MM.1S (cell line): Measurements from ENCODE around the gene GPR17.

Experiments used
- DNase-seq: peaks from one replicate; pipeline ENCODE4 v3.0.0-alpha.2; 2015
- H2AFZ ChIP-seq: fragments of 300-600 bp; sonication (generic); 2 replicates; pipeline ENCODE4 v1.6.0; 2016; ENCODE audit warnings: antibody characterized with exemption, low read length
- H3F3A ChIP-seq: fragments of 300-600 bp; sonication (generic); 2 replicates; pipeline ENCODE4 v1.6.1; 2016; ENCODE audit warnings: mild to moderate bottlenecking, antibody characterized with exemption, low read length, moderate library complexity, mixed read lengths; ENCODE audit not compliant: insufficient read depth
- H3K27ac ChIP-seq: fragments of 300-600 bp; sonication (generic); 2 replicates; pipeline ENCODE4 v1.5.1; 2016; ENCODE audit warnings: mild to moderate bottlenecking, low read length
- H3K27me3 ChIP-seq: fragments of 300-600 bp; sonication (generic); replicated peaks from 2 replicates; pipeline ENCODE4 v1.6.0; 2016; ENCODE audit warnings: low read length; ENCODE audit not compliant: insufficient read depth
- H3K36me3 ChIP-seq: fragments of 300-600 bp; sonication (generic); replicated peaks from 2 replicates; pipeline ENCODE4 v1.6.1; 2016; ENCODE audit warnings: mild to moderate bottlenecking, low read length, mixed read lengths; ENCODE audit not compliant: insufficient read depth
- H3K4me1 ChIP-seq: fragments of 300-600 bp; sonication (generic); 2 replicates; pipeline ENCODE4 v1.6.1; 2016; ENCODE audit warnings: low read length, mixed read lengths
- H3K4me2 ChIP-seq: fragments of 300-600 bp; sonication (generic); 2 replicates; pipeline ENCODE4 v1.6.0; 2016; ENCODE audit warnings: low read depth, low read length
- H3K4me3 ChIP-seq: fragments of 300-600 bp; sonication (generic); 2 replicates; pipeline ENCODE4 v1.5.1; 2016; ENCODE audit warnings: low read length, mixed read lengths
- H3K79me2 ChIP-seq: fragments of 300-600 bp; sonication (generic); 2 replicates; pipeline ENCODE4 v1.6.1; 2016; ENCODE audit warnings: mixed run types, low read length, mixed read lengths
- H3K9ac ChIP-seq: fragments of 300-600 bp; sonication (generic); 2 replicates; pipeline ENCODE4 v1.6.1; 2016; ENCODE audit warnings: low read length, mixed read lengths
- H3K9me2 ChIP-seq: fragments of 300-600 bp; sonication (generic); replicated peaks from 2 replicates; pipeline ENCODE4 v1.6.1; 2016; ENCODE audit warnings: mild to moderate bottlenecking, low read length, mixed read lengths; ENCODE audit not compliant: insufficient read depth
- H3K9me3 ChIP-seq: fragments of 300-600 bp; sonication (generic); replicated peaks from 2 replicates; pipeline ENCODE4 v1.6.1; 2016; ENCODE audit warnings: mild to moderate bottlenecking, low read length, mixed read lengths; ENCODE audit not compliant: insufficient read depth
- H4K20me1 ChIP-seq: fragments of 300-600 bp; sonication (generic); 2 replicates; pipeline ENCODE4 v1.6.1; 2016; ENCODE audit warnings: mild to moderate bottlenecking, low read length, moderate library complexity, mixed read lengths; ENCODE audit not compliant: insufficient read depth
- EZH2 ChIP-seq: fragments of 300-600 bp; sonication (generic); optimal IDR thresholded peaks from 2 replicates; pipeline ENCODE3; 2017; ENCODE audit warnings: low read depth, mild to moderate bottlenecking, antibody characterized with exemption, low read length, mixed read lengths
- EZH2phosphoT487 ChIP-seq: fragments of 300-600 bp; sonication (generic); IDR thresholded peaks from 2 replicates; pipeline ENCODE4 v1.6.1; 2018; ENCODE audit warnings: antibody characterized with exemption, low read length
- TF ChIP-seq, protein P1 (sequence below): fragments of 300-600 bp; sonication (generic); IDR thresholded peaks from 2 replicates; pipeline ENCODE4 v1.5.1; 2016; ENCODE audit warnings: antibody characterized with exemption, low read length, mixed read lengths

The GPR17 gene

DNA sequence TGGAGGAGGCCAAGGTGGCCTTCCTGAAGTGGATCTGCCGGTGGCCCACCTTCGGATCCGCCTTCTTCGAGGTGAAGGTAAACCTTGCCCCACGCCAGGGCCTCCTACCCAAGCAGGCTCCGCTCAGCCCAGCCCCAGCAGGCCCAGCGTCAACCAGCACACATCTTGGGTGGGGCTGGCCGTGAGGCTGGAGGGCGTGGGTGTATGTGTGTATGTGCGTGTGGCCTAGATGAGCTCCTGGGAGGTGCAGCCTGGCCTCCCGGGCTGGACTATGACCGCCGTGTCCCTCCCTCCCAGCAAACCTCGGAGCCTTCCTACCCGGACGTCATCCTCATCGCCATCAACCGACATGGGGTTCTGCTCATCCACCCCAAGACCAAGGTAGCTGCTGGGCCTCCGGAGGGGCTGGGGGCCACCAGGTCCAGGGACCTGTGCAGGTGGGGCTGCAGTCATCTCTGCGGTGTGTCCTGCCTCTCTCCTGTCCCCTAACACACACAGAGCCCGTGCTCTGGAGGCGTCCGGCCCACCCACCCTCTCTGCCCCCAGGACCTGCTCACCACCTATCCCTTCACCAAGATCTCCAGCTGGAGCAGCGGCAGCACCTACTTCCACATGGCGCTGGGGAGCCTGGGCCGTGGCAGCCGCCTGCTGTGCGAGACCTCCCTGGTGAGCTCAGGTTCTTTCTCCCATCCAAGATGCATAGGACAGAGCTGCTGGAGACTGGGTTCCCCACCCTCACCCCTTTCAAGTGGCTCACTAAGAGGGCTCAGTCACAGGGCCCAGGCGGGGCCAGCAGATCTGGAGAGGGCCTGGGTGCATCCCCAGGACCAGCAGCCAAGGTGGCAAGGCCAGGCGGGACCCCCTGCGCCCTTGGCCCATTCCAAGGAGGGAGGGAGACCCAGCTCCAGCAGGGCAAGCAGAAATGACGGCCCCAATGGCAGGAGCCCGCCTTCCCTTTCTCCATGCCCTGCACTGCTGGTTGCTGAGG lies 9.4 kb upstream of the GPR17 start:
- H3K4me1 ChIP-seq = no peaks in the 10 kb centered on the region

DNA sequence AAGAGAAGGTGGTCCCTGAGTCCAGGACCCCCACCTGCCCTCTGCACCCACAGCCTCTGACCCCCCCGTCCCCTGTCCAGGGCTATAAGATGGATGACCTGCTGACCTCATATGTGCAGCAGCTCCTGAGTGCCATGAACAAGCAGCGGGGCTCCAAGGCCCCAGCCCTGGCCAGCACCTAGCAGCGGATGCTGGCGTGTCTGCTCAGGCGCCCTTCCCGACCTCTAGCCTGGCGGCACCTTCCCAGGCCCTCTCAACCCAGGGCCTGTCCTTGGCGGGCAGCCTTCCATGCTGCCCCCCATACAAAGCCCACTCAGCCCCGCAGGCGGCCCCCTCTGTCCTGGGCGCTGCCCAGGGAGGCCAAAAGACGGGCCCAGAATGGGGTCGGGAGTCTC lies 8.7 kb upstream of the GPR17 start:
- TF ChIP-seq, protein P1, sequence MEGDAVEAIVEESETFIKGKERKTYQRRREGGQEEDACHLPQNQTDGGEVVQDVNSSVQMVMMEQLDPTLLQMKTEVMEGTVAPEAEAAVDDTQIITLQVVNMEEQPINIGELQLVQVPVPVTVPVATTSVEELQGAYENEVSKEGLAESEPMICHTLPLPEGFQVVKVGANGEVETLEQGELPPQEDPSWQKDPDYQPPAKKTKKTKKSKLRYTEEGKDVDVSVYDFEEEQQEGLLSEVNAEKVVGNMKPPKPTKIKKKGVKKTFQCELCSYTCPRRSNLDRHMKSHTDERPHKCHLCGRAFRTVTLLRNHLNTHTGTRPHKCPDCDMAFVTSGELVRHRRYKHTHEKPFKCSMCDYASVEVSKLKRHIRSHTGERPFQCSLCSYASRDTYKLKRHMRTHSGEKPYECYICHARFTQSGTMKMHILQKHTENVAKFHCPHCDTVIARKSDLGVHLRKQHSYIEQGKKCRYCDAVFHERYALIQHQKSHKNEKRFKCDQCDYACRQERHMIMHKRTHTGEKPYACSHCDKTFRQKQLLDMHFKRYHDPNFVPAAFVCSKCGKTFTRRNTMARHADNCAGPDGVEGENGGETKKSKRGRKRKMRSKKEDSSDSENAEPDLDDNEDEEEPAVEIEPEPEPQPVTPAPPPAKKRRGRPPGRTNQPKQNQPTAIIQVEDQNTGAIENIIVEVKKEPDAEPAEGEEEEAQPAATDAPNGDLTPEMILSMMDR = no peak
- no peak for TF ChIP-seq EZH2phosphoT487
- no peak for TF ChIP-seq EZH2
- peaks cover 41% of the 10 kb centered on the region for H3K27me3 ChIP-seq
- H3K4me3 ChIP-seq = no peak overlapping the region
- no peak overlapping the region for H3K9ac ChIP-seq
- no peak overlapping the region for H3K4me2 ChIP-seq
- no peaks in the 10 kb centered on the region for H3K9me2 ChIP-seq
- DNase-seq = no peak
- H2AFZ ChIP-seq = no peak overlapping the region
- H3K9me3 ChIP-seq = no peaks in the 10 kb centered on the region
- H3K27ac ChIP-seq = no peak overlapping the region
- H3K4me1 ChIP-seq = no peaks in the 10 kb centered on the region
- no peaks in the 10 kb centered on the region for H4K20me1 ChIP-seq
- no peaks in the 10 kb centered on the region for H3K79me2 ChIP-seq
- no peaks in the 10 kb centered on the region for H3F3A ChIP-seq
- no peaks in the 10 kb centered on the region for H3K36me3 ChIP-seq

More for the DNA sequence above, 9.4 kb upstream of the GPR17 start:
- peaks cover 48% of the 10 kb centered on the region for H3K27me3 ChIP-seq
- H4K20me1 ChIP-seq = no peaks in the 10 kb centered on the region
- no peak overlapping the region for H3K27ac ChIP-seq
- H3K4me3 ChIP-seq = no peak overlapping the region
- no peak for TF ChIP-seq EZH2phosphoT487
- no peak for TF ChIP-seq EZH2
- TF ChIP-seq, protein P1 = no peak
- H3K4me2 ChIP-seq = no peak overlapping the region
- H3K9me2 ChIP-seq = no peaks in the 10 kb centered on the region
- H3K36me3 ChIP-seq = no peaks in the 10 kb centered on the region
- no peaks in the 10 kb centered on the region for H3K79me2 ChIP-seq
- no peak overlapping the region for H3K9ac ChIP-seq
- DNase-seq = no peak
- H2AFZ ChIP-seq = no peak overlapping the region
- no peaks in the 10 kb centered on the region for H3K9me3 ChIP-seq
- H3F3A ChIP-seq = no peaks in the 10 kb centered on the region

DNA sequence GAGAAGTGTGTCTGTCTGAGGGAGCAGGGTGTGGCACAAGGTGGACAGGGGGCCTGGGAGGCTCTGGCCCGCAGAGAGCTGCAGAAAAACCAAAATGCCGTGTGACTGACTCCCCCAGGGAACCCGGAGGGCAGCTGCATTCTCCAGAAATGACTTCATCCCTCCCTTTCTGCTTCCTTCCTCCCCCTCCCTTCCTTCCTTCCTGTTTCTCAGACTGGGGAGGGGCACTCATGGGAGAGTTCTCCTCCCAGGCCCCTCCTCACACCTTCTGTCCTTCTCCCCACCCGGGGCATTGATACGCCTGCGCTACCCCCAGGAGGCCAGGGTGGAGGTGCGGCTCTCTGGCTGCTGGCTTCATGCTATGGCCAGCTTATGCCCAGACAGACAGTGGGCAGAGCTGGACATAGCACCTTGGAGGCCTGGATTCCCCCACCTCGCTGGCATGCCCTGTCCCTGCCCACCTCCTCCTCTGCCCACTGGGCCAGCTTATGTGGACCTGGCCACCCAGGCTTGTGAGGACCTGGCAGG lies 8.2 kb upstream of the GPR17 start:
- Histone ChIP-seq H3K36me3 (no peaks in the 10 kb centered on the region), H3K9me2 (no peaks in the 10 kb centered on the region), H3K9me3 (no peaks in the 10 kb centered on the region), H3K4me1 (no peaks in the 10 kb centered on the region), H3K4me2 (no peak overlapping the region), H3F3A (no peaks in the 10 kb centered on the region), H3K27ac (no peak overlapping the region), H2AFZ (no peak overlapping the region), H3K79me2 (no peaks in the 10 kb centered on the region), H3K4me3 (no peak overlapping the region), H3K27me3 (peaks cover 35% of the 10 kb centered on the region), H4K20me1 (no peaks in the 10 kb centered on the region), H3K9ac (no peak overlapping the region)
- TF ChIP-seq, protein P1 = no peak
- TF ChIP-seq EZH2phosphoT487 (no peak), EZH2 (no peak)
- DNase-seq = no peak
